ENCODE results near the gene CDX1.

The CDX1 gene

GRCh38 chr5:150125334-150125733 lies 41.2 kb upstream of the CDX1 start:
- no peak overlapping the region for H3K4me3 ChIP-seq (replicated peaks; ENCODE audit: insufficient read depth, low read length)
- H3K27me3 ChIP-seq (ENCODE audit: insufficient read depth, poor library complexity, severe bottlenecking) = no peaks in the 10 kb centered on the region
- TF ChIP-seq GABPA (IDR thresholded peaks at IDR 0.05; ENCODE audit: low read depth) = no peak
- TF ChIP-seq, protein P1, sequence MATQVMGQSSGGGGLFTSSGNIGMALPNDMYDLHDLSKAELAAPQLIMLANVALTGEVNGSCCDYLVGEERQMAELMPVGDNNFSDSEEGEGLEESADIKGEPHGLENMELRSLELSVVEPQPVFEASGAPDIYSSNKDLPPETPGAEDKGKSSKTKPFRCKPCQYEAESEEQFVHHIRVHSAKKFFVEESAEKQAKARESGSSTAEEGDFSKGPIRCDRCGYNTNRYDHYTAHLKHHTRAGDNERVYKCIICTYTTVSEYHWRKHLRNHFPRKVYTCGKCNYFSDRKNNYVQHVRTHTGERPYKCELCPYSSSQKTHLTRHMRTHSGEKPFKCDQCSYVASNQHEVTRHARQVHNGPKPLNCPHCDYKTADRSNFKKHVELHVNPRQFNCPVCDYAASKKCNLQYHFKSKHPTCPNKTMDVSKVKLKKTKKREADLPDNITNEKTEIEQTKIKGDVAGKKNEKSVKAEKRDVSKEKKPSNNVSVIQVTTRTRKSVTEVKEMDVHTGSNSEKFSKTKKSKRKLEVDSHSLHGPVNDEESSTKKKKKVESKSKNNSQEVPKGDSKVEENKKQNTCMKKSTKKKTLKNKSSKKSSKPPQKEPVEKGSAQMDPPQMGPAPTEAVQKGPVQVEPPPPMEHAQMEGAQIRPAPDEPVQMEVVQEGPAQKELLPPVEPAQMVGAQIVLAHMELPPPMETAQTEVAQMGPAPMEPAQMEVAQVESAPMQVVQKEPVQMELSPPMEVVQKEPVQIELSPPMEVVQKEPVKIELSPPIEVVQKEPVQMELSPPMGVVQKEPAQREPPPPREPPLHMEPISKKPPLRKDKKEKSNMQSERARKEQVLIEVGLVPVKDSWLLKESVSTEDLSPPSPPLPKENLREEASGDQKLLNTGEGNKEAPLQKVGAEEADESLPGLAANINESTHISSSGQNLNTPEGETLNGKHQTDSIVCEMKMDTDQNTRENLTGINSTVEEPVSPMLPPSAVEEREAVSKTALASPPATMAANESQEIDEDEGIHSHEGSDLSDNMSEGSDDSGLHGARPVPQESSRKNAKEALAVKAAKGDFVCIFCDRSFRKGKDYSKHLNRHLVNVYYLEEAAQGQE (IDR thresholded peaks at IDR 0.05; ENCODE audit: insufficient replicate concordance, low read depth) = no peak
- DNase-seq (ENCODE audit: low read depth in 1 of 2, low spot score in 1 of 2) = no peak
- H3K27ac ChIP-seq (replicated peaks) = no peak overlapping the region

- DNase-seq (ENCODE audit: low read depth in 1 of 2, low spot score in 1 of 2) = no peak
- Histone ChIP-seq H3K27ac (replicated peaks) (no peak overlapping the region), H3K27me3 (ENCODE audit: insufficient read depth, poor library complexity, severe bottlenecking) (no peaks in the 10 kb centered on the region), H3K4me3 (replicated peaks; ENCODE audit: insufficient read depth, low read length) (no peak overlapping the region)
- TF ChIP-seq POLR2AphosphoS5 (IDR thresholded peaks at IDR 0.05; ENCODE audit: low read depth) (no peak), SPI1 (IDR thresholded peaks at IDR 0.05; ENCODE audit: borderline replicate concordance, low read depth) (no peak), GABPA (IDR thresholded peaks at IDR 0.05; ENCODE audit: low read depth) (no peak)
- TF ChIP-seq, protein P2, sequence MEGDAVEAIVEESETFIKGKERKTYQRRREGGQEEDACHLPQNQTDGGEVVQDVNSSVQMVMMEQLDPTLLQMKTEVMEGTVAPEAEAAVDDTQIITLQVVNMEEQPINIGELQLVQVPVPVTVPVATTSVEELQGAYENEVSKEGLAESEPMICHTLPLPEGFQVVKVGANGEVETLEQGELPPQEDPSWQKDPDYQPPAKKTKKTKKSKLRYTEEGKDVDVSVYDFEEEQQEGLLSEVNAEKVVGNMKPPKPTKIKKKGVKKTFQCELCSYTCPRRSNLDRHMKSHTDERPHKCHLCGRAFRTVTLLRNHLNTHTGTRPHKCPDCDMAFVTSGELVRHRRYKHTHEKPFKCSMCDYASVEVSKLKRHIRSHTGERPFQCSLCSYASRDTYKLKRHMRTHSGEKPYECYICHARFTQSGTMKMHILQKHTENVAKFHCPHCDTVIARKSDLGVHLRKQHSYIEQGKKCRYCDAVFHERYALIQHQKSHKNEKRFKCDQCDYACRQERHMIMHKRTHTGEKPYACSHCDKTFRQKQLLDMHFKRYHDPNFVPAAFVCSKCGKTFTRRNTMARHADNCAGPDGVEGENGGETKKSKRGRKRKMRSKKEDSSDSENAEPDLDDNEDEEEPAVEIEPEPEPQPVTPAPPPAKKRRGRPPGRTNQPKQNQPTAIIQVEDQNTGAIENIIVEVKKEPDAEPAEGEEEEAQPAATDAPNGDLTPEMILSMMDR (IDR thresholded peaks at IDR 0.05; ENCODE audit: insufficient read depth, low read length) = no peak
- TF ChIP-seq, protein P1 (IDR thresholded peaks at IDR 0.05; ENCODE audit: insufficient replicate concordance, low read depth) = no peak
These were observed 40.2 kb upstream of the CDX1 start for GRCh38 chr5:150126199-150126920.

DNA sequence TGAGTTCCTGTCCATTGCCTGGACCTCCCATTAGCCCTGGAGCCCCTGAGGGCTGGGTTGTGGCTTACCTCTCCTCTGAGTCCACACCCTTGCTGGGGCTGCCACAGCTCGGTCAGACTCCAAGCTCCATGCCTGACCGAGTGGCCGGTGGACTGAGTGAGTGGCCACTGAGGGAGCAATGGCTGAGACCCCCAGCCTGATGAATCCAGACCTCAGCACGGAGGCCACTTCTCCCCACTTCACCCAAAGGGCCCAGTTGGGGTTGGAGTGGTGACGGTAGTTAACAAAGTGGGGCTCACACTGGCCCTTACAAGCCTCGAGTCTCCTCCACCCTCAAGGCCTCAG lies 39.7 kb upstream of the CDX1 start:
- DNase-seq (ENCODE audit: low read depth in 1 of 2, low spot score in 1 of 2) = no peak
- no peak overlapping the region for H3K4me3 ChIP-seq (replicated peaks; ENCODE audit: insufficient read depth, low read length)
- no peak overlapping the region for H3K27ac ChIP-seq (replicated peaks)
- no peaks in the 10 kb centered on the region for H3K27me3 ChIP-seq (ENCODE audit: insufficient read depth, poor library complexity, severe bottlenecking)
- TF ChIP-seq SPI1 (IDR thresholded peaks at IDR 0.05; ENCODE audit: borderline replicate concordance, low read depth) (no peak), POLR2AphosphoS5 (IDR thresholded peaks at IDR 0.05; ENCODE audit: low read depth) (no peak), GABPA (IDR thresholded peaks at IDR 0.05; ENCODE audit: low read depth) (no peak)
- TF ChIP-seq, protein P1 (IDR thresholded peaks at IDR 0.05; ENCODE audit: insufficient replicate concordance, low read depth) = no peak
- TF ChIP-seq, protein P2 (IDR thresholded peaks at IDR 0.05; ENCODE audit: insufficient read depth, low read length) = no peak

All from HL-60 (cell line).